Measurements from ENCODE around the gene IAH1. TPM values are rescaled to one million over a fixed set of nuclear protein-coding genes. Genes with fewer than 3 reads are reported as not detected.
A peak's percentile ranks its signal among the peaks of the same experiment; 100 is the strongest.

IAH1 gene
- total and polyA plus RNA-seq, 9 of the 15 experiments (the other 6 are each of a cell fraction or from before 2014, with no cell fraction given): 0.04 to 19.3 (median 0.36) TPM; not detected in 3

- no peaks in the 10 kb centered on the region for H3K9me3 ChIP-seq (replicated peaks; ENCODE audit: control insufficient read depth, insufficient read depth, low read depth, low read length)
- no peaks in the 10 kb centered on the region for H3K4me1 ChIP-seq (replicated peaks in 1 of 2; ENCODE audit: control insufficient read depth in 2 of 2, insufficient read depth in 2 of 2, low read length in 2 of 2)
- intact Hi-C loops (cut with micrococcal nuclease) (no loop called here), in situ Hi-C loops (cut with MboI) (no loop called here)
- no peak overlapping the region for H2AFZ ChIP-seq (ENCODE audit: low read depth, low read length)
- TF ChIP-seq NFIC (IDR thresholded peaks at IDR 0.05) (0 out of 2 replicates have a peak, but pooled peaks have one; percentile 27), EZH2 (IDR thresholded peaks at IDR 0.05; ENCODE audit: borderline replicate concordance, low read depth, low read length) (no peak)
- H3K79me2 ChIP-seq (ENCODE audit: control insufficient read depth, insufficient read depth, low read length): no peaks in the 10 kb centered on the region
- H4K20me1 ChIP-seq (replicated peaks; ENCODE audit: control insufficient read depth, insufficient read depth, low read length): no peaks in the 10 kb centered on the region
- no peak overlapping the region for H3K27ac ChIP-seq (ENCODE audit: extremely low read depth, low read depth, low read length)
- CTCF ChIA-PET (ENCODE audit: low intra/inter-chr PET ratio): no interaction called here
- no TSS peak for BruUV-seq (replicated peaks)
- H3K4me3 ChIP-seq: no peak overlapping the region
- 95% methylated on average over 4 of the region's 4 CpGs for WGBS (ENCODE audit: insufficient coverage, low coverage, missing lambda C conversion rate)
- DNase-seq (ENCODE audit: extremely low read depth in 1 of 4, low spot score in 3 of 4) (no peak), ATAC-seq (no peak), FAIRE-seq (no peak)
- POLR2A ChIA-PET: interaction anchor here (0.7 kb wide), 1 partner anchor 13 kb away, joined by 4 read pairs; no protein-coding TSS in a partner anchor
- no peak overlapping the region for H3K4me2 ChIP-seq (ENCODE audit: insufficient read depth, low read length)
- H3K9me1 ChIP-seq (ENCODE audit: control insufficient read depth, insufficient read depth, low read length): no peaks in the 10 kb centered on the region
- H3K9ac ChIP-seq (ENCODE audit: insufficient read depth in 1 of 2, low read depth in 2 of 2, low read length in 2 of 2): 0 out of 4 replicates have a peak overlapping the region, but pooled peaks of 1 of the 2 experiments have one; percentile 32
- no peaks in the 10 kb centered on the region for H3K27me3 ChIP-seq (ENCODE audit: control insufficient read depth in 2 of 2, insufficient read depth in 2 of 2, low read length in 2 of 2)
- H3K36me3 ChIP-seq (ENCODE audit: control insufficient read depth, insufficient read depth, low read length): peaks cover 81% of the 10 kb centered on the region
Measured at GRCh38 chr2:9497017-9497416, 22.7 kb downstream of the IAH1 start.

- H3K36me3 ChIP-seq (ENCODE audit: control insufficient read depth, insufficient read depth, low read length): peaks cover 73% of the 10 kb centered on the region
- ATAC-seq: no peak
- CTCF ChIA-PET (ENCODE audit: low intra/inter-chr PET ratio): no interaction called here
Measured at GRCh38 chr2:9498210-9498609, 23.9 kb downstream of the IAH1 start.

More at GRCh38 chr2:9498210-9498609, 23.9 kb downstream of the IAH1 start:
- TF ChIP-seq ZNF436 (CRISPR knock-in tag; IDR thresholded peaks at IDR 0.05) (no peak), SMAD1 (IDR thresholded peaks at IDR 0.05; ENCODE audit: low read depth, low read length, partially characterized antibody) (no peak), TEAD4 (IDR thresholded peaks at IDR 0.05; ENCODE audit: low read length) (no peak), TEAD4 (CRISPR knock-in tag; IDR thresholded peaks at IDR 0.05; ENCODE audit: borderline replicate concordance) (no peak), MAZ (CRISPR knock-in tag; conservative IDR thresholded peaks at IDR 0.05 in 1 of 2, IDR thresholded peaks at IDR 0.05 in 1 of 2) (no peak), MAFG (tag; conservative IDR thresholded peaks at IDR 0.05) (no peak), NCOA1 (IDR thresholded peaks at IDR 0.05; ENCODE audit: low read depth) (no peak), RAD21 (CRISPR knock-in tag; conservative IDR thresholded peaks at IDR 0.05 in 1 of 2, IDR thresholded peaks at IDR 0.05 in 1 of 2) (no peak), ZNF551 (CRISPR knock-in tag; IDR thresholded peaks at IDR 0.05) (no peak)
- FAIRE-seq (no peak), DNase-seq (ENCODE audit: extremely low read depth in 1 of 4, low spot score in 3 of 4) (no peak)
- no peaks in the 10 kb centered on the region for H3K9me1 ChIP-seq (ENCODE audit: control insufficient read depth, insufficient read depth, low read length)
- intact Hi-C loops (cut with micrococcal nuclease) (no loop called here), in situ Hi-C loops (cut with MboI) (no loop called here)
- no TSS peak for BruUV-seq (replicated peaks)
- H3K9ac ChIP-seq (ENCODE audit: insufficient read depth in 1 of 2, low read depth in 2 of 2, low read length in 2 of 2): no peak overlapping the region
- no peak overlapping the region for H2AFZ ChIP-seq (ENCODE audit: low read depth, low read length)
- H3K4me2 ChIP-seq (ENCODE audit: insufficient read depth, low read length): no peak overlapping the region
- H3K27ac ChIP-seq (ENCODE audit: extremely low read depth, low read depth, low read length): no peak overlapping the region
- H3K4me3 ChIP-seq: no peak overlapping the region
- no peaks in the 10 kb centered on the region for H3K4me1 ChIP-seq (replicated peaks in 1 of 2; ENCODE audit: control insufficient read depth in 2 of 2, insufficient read depth in 2 of 2, low read length in 2 of 2)
- H4K20me1 ChIP-seq (replicated peaks; ENCODE audit: control insufficient read depth, insufficient read depth, low read length): no peaks in the 10 kb centered on the region
- H3K27me3 ChIP-seq (ENCODE audit: control insufficient read depth in 2 of 2, insufficient read depth in 2 of 2, low read length in 2 of 2): no peaks in the 10 kb centered on the region
- H3K9me3 ChIP-seq (replicated peaks; ENCODE audit: control insufficient read depth, insufficient read depth, low read depth, low read length): no peaks in the 10 kb centered on the region
- POLR2A ChIA-PET: interaction anchor here (0.7 kb wide), 1 partner anchor 28 kb away, joined by 3 read pairs; no protein-coding TSS in a partner anchor
- 100% methylated on average over 1 of the region's 1 CpG for WGBS (ENCODE audit: insufficient coverage, low coverage, missing lambda C conversion rate)
- H3K79me2 ChIP-seq (ENCODE audit: control insufficient read depth, insufficient read depth, low read length): no peaks in the 10 kb centered on the region

Data from K562 (cell line).